ENCODE measurements around the gene MS4A6A.

DNA sequence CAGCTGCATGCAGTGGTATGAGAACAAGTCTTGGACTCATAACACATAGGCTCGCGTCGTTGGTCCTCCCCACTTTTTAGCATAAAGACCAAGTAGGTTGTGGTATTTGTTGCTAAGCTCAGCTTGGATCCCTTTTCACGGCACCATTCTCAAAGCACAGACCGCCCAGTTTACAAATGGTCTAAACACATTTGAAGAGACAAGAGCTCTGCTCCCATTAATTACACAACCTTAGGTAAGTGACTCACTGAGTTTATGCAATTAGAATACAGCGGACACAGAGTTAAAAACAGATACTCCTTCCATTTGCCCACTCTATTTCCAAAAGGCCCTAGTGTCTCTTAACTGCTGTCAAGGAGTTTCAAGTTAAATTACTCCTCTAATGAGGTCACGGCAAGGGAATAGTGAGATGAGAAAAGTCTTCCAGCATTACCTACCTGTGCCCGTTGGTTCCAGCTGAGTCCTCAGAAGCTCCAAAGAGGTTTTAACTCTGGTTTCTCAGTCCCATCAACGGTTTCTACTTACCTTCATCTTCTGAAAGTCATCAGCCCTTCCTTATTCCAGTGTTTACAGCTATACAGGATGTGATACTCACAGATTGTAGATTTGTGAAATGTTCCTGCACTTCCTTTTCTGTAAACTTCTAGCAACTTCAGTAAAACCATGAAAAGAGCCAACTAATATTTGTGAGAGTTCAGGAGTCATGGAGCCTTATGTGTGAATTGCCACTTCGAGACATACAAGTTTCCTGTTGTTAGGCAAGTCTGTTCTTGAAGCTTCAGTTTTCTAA, at the start of gene MS4A6A:
- TF ChIP-seq, protein P1, sequence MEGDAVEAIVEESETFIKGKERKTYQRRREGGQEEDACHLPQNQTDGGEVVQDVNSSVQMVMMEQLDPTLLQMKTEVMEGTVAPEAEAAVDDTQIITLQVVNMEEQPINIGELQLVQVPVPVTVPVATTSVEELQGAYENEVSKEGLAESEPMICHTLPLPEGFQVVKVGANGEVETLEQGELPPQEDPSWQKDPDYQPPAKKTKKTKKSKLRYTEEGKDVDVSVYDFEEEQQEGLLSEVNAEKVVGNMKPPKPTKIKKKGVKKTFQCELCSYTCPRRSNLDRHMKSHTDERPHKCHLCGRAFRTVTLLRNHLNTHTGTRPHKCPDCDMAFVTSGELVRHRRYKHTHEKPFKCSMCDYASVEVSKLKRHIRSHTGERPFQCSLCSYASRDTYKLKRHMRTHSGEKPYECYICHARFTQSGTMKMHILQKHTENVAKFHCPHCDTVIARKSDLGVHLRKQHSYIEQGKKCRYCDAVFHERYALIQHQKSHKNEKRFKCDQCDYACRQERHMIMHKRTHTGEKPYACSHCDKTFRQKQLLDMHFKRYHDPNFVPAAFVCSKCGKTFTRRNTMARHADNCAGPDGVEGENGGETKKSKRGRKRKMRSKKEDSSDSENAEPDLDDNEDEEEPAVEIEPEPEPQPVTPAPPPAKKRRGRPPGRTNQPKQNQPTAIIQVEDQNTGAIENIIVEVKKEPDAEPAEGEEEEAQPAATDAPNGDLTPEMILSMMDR (IDR thresholded peaks at IDR 0.05; ENCODE audit: insufficient read depth, low read depth, low read length) = no peak
- no peak for TF ChIP-seq EZH2 (IDR thresholded peaks at IDR 0.05; ENCODE audit: insufficient read depth, low read length)

Data from astrocyte (in vitro differentiated cells and primary cell).